Uterus (tissue), 2 donors: ENCODE measurements around the gene HOXB5.

Source experiments
- POLR2A ChIP-seq, 2 donors: fragments of 450-650 bp; IDR thresholded peaks; one replicate each; pipeline ENCODE4 v1.6.1; 2016; ENCODE audit warnings: antibody characterized with exemption in 2 of 2, mild to moderate bottlenecking in 1 of 2, moderate library complexity in 1 of 2
- TF ChIP-seq, protein P1 (sequence below), 4 experiments: fragments of 200-600 bp in 2 of 4; fragments of 450-650 bp in 2 of 4; sonication (generic) in 2 of 4; IDR thresholded peaks; one replicate each; pipeline ENCODE4 v1.5.1; 2016 to 2019; ENCODE audit warnings: antibody characterized with exemption in 4 of 4, mild to moderate bottlenecking in 2 of 4, moderate library complexity in 1 of 4

- TF ChIP-seq, protein P1, sequence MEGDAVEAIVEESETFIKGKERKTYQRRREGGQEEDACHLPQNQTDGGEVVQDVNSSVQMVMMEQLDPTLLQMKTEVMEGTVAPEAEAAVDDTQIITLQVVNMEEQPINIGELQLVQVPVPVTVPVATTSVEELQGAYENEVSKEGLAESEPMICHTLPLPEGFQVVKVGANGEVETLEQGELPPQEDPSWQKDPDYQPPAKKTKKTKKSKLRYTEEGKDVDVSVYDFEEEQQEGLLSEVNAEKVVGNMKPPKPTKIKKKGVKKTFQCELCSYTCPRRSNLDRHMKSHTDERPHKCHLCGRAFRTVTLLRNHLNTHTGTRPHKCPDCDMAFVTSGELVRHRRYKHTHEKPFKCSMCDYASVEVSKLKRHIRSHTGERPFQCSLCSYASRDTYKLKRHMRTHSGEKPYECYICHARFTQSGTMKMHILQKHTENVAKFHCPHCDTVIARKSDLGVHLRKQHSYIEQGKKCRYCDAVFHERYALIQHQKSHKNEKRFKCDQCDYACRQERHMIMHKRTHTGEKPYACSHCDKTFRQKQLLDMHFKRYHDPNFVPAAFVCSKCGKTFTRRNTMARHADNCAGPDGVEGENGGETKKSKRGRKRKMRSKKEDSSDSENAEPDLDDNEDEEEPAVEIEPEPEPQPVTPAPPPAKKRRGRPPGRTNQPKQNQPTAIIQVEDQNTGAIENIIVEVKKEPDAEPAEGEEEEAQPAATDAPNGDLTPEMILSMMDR (IDR thresholded peaks at IDR 0.05): no peak
- TF ChIP-seq POLR2A (IDR thresholded peaks at IDR 0.05): no peak
Measured at GRCh38 chr17:48610282-48611211, 17.0 kb upstream of the HOXB5 start, which contains the start of gene HOXB7.
